Activated naive CD4-positive, alpha-beta T cell treated with anti-CD3 and anti-CD28 coated beads, Interleukin-2, amount 10 ng/mL, durations not matched to agents 7 days and 5 days (primary cell): ENCODE data around the gene LTF.
A peak's percentile ranks its signal among the peaks of the same experiment; 100 is the strongest.
"Not testable (repeated sequence)": the region's sequence is repeated elsewhere in the genome, so short reads cannot be mapped to it uniquely, and the experiment has no call there.

ENCODE experiments used
- CTCF ChIA-PET: fragments of 350-600 bp; sonication (Branson Sonifier 250); formaldehyde crosslinking; loops from one replicate; lab custom pipeline; 2021; ENCODE audit warnings: antibody characterized with exemption; lab: Charles Lee
- DNase-seq: peaks from one replicate; pipeline ENCODE4 v3.0.0-alpha.2; 2020
- H3K27ac Mint-ChIP-seq: one replicate; pipeline ENCODE4 v1.8.0; 2021; ENCODE audit warnings: mild to moderate bottlenecking, moderate library complexity, mixed read lengths
- H3K27me3 Mint-ChIP-seq: one replicate; pipeline ENCODE4 v1.8.0; 2021; ENCODE audit warnings: mild to moderate bottlenecking, mixed read lengths
- H3K36me3 Mint-ChIP-seq: one replicate; pipeline ENCODE4 v1.8.0; 2021; ENCODE audit warnings: mixed read lengths
- H3K4me1 Mint-ChIP-seq: one replicate; pipeline ENCODE4 v1.8.0; 2021; ENCODE audit warnings: mixed read lengths
- H3K4me3 Mint-ChIP-seq: one replicate; pipeline ENCODE4 v1.8.0; 2021; ENCODE audit warnings: mild to moderate bottlenecking, moderate library complexity, mixed read lengths
- H3K9me3 Mint-ChIP-seq: one replicate; pipeline ENCODE4 v1.8.0; 2021; ENCODE audit warnings: mixed read lengths

The LTF gene

DNA sequence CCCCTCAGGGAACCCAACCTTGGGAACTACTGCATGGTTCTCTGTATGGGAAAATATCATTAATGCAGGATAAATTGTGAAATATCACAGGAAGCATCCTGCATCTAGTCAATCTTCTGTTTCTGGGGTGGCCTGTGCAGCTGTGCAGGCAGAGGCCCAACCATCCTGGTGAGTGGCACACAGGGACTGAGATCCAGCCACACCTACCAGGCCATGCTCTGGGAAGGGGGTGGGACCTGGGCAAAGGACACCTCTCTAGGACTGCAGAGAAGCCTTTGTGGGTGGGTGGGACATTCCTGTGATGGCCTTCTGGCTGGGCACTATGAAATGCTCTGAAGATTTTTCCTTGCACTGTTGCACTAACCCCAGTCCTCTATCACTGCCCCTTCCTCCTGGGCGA lies 30.9 kb downstream of the LTF start:
- no peak overlapping the region for H3K4me3 Mint-ChIP-seq

GRCh38 chr3:46433118-46433517 lies 31.6 kb downstream of the LTF start:
- H3K27me3 Mint-ChIP-seq, H3K36me3 Mint-ChIP-seq, H3K27ac Mint-ChIP-seq, CTCF ChIA-PET, H3K4me3 Mint-ChIP-seq: not testable (repeated sequence)
- H3K9me3 Mint-ChIP-seq: peaks cover 13% of the 10 kb centered on the region
- DNase-seq: peak; percentile 27
- H3K4me1 Mint-ChIP-seq: peaks cover 19% of the 10 kb centered on the region

More for the DNA sequence above, 30.9 kb downstream of the LTF start:
- DNase-seq: no peak
- no peak overlapping the region for H3K27ac Mint-ChIP-seq
- peaks cover 19% of the 10 kb centered on the region for H3K4me1 Mint-ChIP-seq
- peaks cover 11% of the 10 kb centered on the region for H3K27me3 Mint-ChIP-seq
- peaks cover 13% of the 10 kb centered on the region for H3K9me3 Mint-ChIP-seq
- H3K36me3 Mint-ChIP-seq: no peaks in the 10 kb centered on the region
- CTCF ChIA-PET: no interaction called here

- H3K27me3 Mint-ChIP-seq, CTCF ChIA-PET, H3K36me3 Mint-ChIP-seq, H3K27ac Mint-ChIP-seq, H3K4me3 Mint-ChIP-seq, DNase-seq: not testable (repeated sequence)
- H3K4me1 Mint-ChIP-seq: peaks cover 25% of the 10 kb centered on the region
- H3K9me3 Mint-ChIP-seq: peaks cover 13% of the 10 kb centered on the region
These were observed 32.8 kb downstream of the LTF start for GRCh38 chr3:46431905-46432304.

- H3K9me3 Mint-ChIP-seq: peaks cover 13% of the 10 kb centered on the region
- H3K36me3 Mint-ChIP-seq, CTCF ChIA-PET, H3K27ac Mint-ChIP-seq, DNase-seq, H3K27me3 Mint-ChIP-seq, H3K4me3 Mint-ChIP-seq: not testable (repeated sequence)
- peaks cover 35% of the 10 kb centered on the region for H3K4me1 Mint-ChIP-seq
These were observed 33.8 kb downstream of the LTF start for GRCh38 chr3:46430879-46431278.

GRCh38 chr3:46429671-46430070 lies 35.0 kb downstream of the LTF start:
- CTCF ChIA-PET: interaction anchor here (1.6 to 2.1 kb wide), 2 partner anchors 15 to 59 kb away, joined by 3 to 5 read pairs; no protein-coding TSS in a partner anchor

DNA sequence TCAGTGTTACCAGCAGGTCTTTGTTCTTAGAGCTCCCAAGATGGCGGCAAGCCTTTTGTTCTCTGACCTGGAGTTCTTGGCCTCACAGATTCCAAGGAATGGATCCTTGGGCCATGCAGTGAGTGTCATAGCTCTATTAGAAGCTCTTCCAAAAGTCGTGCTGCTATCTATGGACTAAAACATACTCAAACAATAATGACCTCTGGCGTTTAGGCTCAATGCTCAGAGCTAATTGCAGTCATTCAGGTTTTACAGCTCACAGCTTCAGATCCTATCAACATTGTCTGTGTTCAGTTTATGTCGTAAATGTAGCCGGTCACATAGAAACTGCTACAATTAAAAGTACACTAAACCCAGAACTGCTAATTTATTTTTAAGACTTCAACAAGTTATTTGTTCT lies 35.5 kb downstream of the LTF start:
- CTCF ChIA-PET: interaction anchor here (1.6 to 2.1 kb wide), 2 partner anchors 15 to 59 kb away, joined by 3 to 5 read pairs; no protein-coding TSS in a partner anchor
- no peaks in the 10 kb centered on the region for H3K27me3 Mint-ChIP-seq
- no peak overlapping the region for H3K27ac Mint-ChIP-seq
- no peaks in the 10 kb centered on the region for H3K36me3 Mint-ChIP-seq
- H3K4me3 Mint-ChIP-seq: no peak overlapping the region
- DNase-seq: no peak
- H3K4me1 Mint-ChIP-seq: peaks cover 29% of the 10 kb centered on the region
- peaks cover 13% of the 10 kb centered on the region for H3K9me3 Mint-ChIP-seq

More at GRCh38 chr3:46429671-46430070, 35.0 kb downstream of the LTF start:
- no peaks in the 10 kb centered on the region for H3K27me3 Mint-ChIP-seq
- no peak for DNase-seq
- no peak overlapping the region for H3K27ac Mint-ChIP-seq
- peaks cover 13% of the 10 kb centered on the region for H3K9me3 Mint-ChIP-seq
- no peak overlapping the region for H3K4me3 Mint-ChIP-seq
- H3K4me1 Mint-ChIP-seq: peaks cover 29% of the 10 kb centered on the region
- no peaks in the 10 kb centered on the region for H3K36me3 Mint-ChIP-seq

DNA sequence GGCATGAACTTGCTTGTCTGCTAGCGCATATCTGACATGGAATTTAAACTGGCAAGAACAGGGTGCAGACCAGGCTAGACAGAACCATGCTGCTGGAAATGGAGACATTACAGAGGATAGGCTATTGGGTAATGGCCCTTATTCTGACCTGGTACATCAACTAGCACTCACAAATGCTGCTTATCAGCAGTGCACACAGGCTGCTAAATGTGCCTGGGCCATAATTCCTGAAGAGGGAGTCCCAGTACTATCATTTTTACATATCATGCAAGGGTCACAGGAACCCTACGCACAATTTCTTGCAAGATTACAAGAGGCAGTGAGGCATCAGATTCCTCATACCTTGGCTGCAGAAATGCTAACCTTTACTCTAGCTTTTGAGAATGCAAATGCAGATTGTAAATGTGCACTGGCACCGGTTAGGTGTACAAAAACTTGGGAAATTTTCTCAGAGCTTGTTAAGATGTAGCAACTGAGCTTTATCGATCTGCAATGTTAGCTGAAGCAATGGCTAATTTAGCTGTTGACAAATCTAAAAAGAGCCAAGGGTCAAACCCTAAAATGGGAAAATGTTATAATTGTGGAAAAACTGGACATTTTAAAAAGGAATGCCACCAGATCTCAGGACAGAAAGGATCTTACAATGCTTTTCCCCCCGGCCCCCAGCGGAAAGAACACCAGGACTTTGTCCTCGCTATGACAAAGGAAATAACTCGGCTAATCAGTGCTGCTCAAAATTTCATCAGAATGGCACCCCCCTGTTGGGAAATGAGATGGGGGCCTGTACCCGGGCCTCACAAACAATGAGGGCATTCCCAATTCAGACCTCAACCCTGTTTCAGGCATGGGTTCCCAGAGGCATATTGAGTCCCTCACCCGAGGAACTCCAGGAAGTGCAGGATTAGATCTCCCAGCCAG lies 36.5 kb downstream of the LTF start:
- H3K9me3 Mint-ChIP-seq: peaks cover 13% of the 10 kb centered on the region
- H3K36me3 Mint-ChIP-seq: no peaks in the 10 kb centered on the region
- no peak overlapping the region for H3K27ac Mint-ChIP-seq
- CTCF ChIA-PET: interaction anchor here (0.6 to 2.1 kb wide), 3 partner anchors 16 to 122 kb away, joined by 3 to 5 read pairs (median 3); no protein-coding TSS in a partner anchor
- H3K27me3 Mint-ChIP-seq: peaks cover 2% of the 10 kb centered on the region
- no peak overlapping the region for H3K4me3 Mint-ChIP-seq
- H3K4me1 Mint-ChIP-seq: peaks cover 25% of the 10 kb centered on the region
- DNase-seq: no peak

DNA sequence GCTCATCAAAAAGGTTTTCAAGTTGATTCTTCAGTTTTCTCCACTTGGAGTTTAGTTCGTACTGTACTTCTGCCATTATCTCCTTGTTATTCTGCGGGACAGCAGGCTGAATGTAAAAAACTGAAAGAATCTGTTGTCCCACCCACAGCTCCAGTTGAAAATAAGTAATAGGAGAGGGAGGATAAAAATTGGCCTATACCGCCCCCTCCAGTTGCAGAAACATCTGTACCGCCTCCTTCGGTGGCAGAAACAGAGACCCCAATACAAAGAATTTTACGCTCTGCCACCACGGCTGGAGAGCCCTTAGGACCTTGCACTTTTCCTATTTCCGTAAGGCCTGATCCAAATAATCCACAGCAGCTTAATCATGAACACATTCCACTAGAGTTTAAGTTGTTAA lies 37.3 kb downstream of the LTF start:
- Mint-ChIP-seq H3K27me3 (peaks cover 10% of the 10 kb centered on the region), H3K4me1 (peaks cover 17% of the 10 kb centered on the region), H3K9me3 (peaks cover 11% of the 10 kb centered on the region)
- H3K36me3 Mint-ChIP-seq, H3K27ac Mint-ChIP-seq, DNase-seq, H3K4me3 Mint-ChIP-seq: not testable (repeated sequence)
- CTCF ChIA-PET: interaction anchor here (1.0 to 1.4 kb wide), 2 partner anchors 49 to 340 kb away, joined by 3 to 6 read pairs; no protein-coding TSS in a partner anchor

DNA sequence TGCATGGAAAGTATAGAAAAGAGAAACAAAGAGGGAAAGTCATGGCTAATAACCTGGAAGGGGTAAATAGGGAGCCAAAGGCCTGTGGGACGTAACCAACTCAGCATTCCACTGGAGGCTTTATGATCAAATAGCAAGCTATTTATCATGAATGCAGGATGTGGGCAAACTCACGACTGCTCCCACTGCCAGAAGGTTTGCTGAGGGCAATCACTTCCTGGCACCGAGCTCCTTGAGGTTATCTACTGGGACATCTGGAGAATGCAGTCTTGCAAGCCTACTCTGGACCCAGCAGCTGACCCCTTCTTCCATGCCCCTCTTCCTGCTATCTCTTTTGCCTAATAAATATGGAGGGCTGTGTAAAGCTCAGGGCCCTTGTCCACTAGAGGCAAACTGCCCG lies 38.2 kb downstream of the LTF start:
- H3K4me3 Mint-ChIP-seq, H3K27ac Mint-ChIP-seq, DNase-seq, H3K9me3 Mint-ChIP-seq, H3K36me3 Mint-ChIP-seq: not testable (repeated sequence)
- Mint-ChIP-seq H3K27me3 (peaks cover 11% of the 10 kb centered on the region), H3K4me1 (peaks cover 17% of the 10 kb centered on the region)
- CTCF ChIA-PET: interaction anchor here (1.0 to 1.4 kb wide), 2 partner anchors 48 to 339 kb away, joined by 3 to 6 read pairs; no protein-coding TSS in a partner anchor

GRCh38 chr3:46423588-46423987 lies 41.1 kb downstream of the LTF start:
- DNase-seq: no peak
- CTCF ChIA-PET: interaction anchor here (1.1 kb wide), 1 partner anchor 135 kb away, joined by 3 read pairs; no protein-coding TSS in a partner anchor
- Mint-ChIP-seq H3K36me3 (no peaks in the 10 kb centered on the region), H3K27ac (no peak overlapping the region), H3K4me3 (no peak overlapping the region), H3K9me3 (no peaks in the 10 kb centered on the region), H3K4me1 (peaks cover 17% of the 10 kb centered on the region), H3K27me3 (peaks cover 11% of the 10 kb centered on the region)

DNA sequence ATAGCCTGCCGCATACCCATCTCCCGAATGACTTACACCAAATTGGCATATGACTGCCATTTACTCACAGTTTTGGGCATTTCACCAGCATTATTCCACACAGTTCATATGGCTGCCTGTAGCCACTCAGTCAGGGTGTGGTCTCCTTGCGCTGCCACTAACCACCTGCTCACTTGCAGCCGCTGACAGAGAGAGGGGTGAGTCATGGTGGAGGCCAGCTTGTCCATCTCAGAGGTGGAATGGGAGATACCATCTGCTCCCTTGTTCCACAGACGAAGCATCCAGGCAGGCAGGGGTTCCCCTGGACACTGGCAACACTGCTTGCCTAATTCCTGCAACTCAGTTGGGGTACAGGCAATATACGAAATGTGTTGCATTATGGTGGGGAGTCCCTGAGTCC lies 42.1 kb downstream of the LTF start:
- Mint-ChIP-seq H3K4me3 (no peak overlapping the region), H3K36me3 (no peaks in the 10 kb centered on the region), H3K4me1 (peaks cover 17% of the 10 kb centered on the region), H3K27me3 (peaks cover 11% of the 10 kb centered on the region), H3K27ac (no peak overlapping the region), H3K9me3 (no peaks in the 10 kb centered on the region)
- CTCF ChIA-PET: no interaction called here
- no peak for DNase-seq

DNA sequence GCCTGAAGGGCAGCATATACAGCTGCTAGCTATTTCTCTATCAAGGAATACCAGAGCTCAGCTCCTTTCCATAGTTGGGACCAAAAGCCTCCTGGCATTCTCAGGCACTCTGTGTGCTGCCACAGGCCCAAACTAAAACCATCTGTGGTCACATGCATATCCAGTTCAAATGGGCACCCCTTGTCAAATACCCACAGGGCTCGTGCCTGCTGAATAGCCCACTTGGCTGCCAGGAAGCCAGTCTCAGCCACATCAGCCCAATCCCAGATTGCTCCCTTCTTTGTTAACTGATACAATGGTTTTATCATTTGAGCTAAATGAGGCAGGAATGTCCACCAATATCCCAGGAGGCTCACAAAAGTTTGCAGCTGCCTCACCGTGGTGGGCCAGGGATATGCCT lies 43.8 kb downstream of the LTF start:
- H3K27me3 Mint-ChIP-seq: peaks cover 11% of the 10 kb centered on the region
- H3K36me3 Mint-ChIP-seq: no peaks in the 10 kb centered on the region
- H3K27ac Mint-ChIP-seq: no peak overlapping the region
- no peak for DNase-seq
- CTCF ChIA-PET: interaction anchor here (0.8 to 1.1 kb wide), 2 partner anchors 9 to 210 kb away, joined by 3 read pairs; no protein-coding TSS in a partner anchor
- H3K4me1 Mint-ChIP-seq: peaks cover 8% of the 10 kb centered on the region
- H3K9me3 Mint-ChIP-seq: no peaks in the 10 kb centered on the region
- H3K4me3 Mint-ChIP-seq: no peak overlapping the region

- H3K36me3 Mint-ChIP-seq: no peaks in the 10 kb centered on the region
- peaks cover 7% of the 10 kb centered on the region for H3K4me1 Mint-ChIP-seq
- no peaks in the 10 kb centered on the region for H3K9me3 Mint-ChIP-seq
- H3K4me3 Mint-ChIP-seq: no peak overlapping the region
- H3K27ac Mint-ChIP-seq: no peak overlapping the region
- peaks cover 11% of the 10 kb centered on the region for H3K27me3 Mint-ChIP-seq
- DNase-seq: no peak
- CTCF ChIA-PET: interaction anchor here (0.9 to 1.1 kb wide), 2 partner anchors 42 to 211 kb away, joined by 3 read pairs; no protein-coding TSS in a partner anchor
These were observed 44.9 kb downstream of the LTF start for GRCh38 chr3:46419816-46420215.

DNA sequence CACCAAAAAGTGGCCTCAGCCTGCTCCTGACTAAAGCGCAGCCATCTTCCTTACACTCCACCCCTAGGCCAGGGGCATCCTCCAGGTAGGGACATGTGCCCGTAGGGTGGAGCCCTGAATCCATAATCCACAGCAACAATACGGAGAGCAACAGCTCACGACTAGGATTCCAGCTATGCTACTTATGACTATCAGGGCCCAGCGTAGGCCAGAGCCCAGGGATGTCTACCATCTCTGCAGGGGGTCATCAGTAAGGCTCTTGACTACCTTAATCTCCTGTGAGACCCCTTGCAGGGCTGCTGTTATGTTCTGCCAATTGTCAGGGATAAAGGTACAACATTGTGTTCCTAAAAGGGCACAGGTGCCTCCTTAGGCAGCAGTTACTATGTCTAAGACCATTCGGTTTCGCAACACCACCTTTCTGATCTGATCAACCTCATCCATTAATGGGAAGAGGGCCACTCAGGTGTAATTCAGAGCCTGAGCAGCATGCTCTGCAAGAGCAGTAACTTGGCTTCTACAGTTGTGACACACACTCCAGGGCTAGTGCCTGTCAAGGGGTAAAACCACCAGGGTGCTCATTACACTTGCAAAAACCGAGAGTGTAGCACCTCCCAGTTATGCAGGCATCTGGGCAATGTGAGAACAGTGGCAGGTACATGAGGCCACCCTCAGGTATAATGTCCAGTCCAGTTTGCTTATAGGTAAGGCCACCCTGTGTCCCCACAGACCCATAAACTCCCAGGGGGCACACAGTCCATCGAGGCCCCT lies 46.7 kb downstream of the LTF start:
- DNase-seq: no peak
- Mint-ChIP-seq H3K27me3 (peaks cover 7% of the 10 kb centered on the region), H3K4me1 (peaks cover 7% of the 10 kb centered on the region), H3K4me3 (no peak overlapping the region), H3K27ac (no peak overlapping the region), H3K36me3 (no peaks in the 10 kb centered on the region), H3K9me3 (no peaks in the 10 kb centered on the region)
- CTCF ChIA-PET: no interaction called here
